ENCODE data around the gene GARS1.
"Not testable (repeated sequence)": the region's sequence is repeated elsewhere in the genome, so short reads cannot be mapped to it uniquely, and the experiment has no call there.

The GARS1 gene

GRCh38 chr7:30557245-30557644 lies 37.4 kb upstream of the GARS1 start:
- Histone ChIP-seq H3K9me3 (ENCODE audit: control insufficient read depth in 1 of 2, low read length in 2 of 2) (no peaks in the 10 kb centered on the region), H3K27ac (ENCODE audit: low read length) (no peak overlapping the region), H3K4me3 (ENCODE audit: low read depth in 1 of 2, low read length in 2 of 2) (no peak overlapping the region), H3K27me3 (ENCODE audit: low read depth, low read length) (no peaks in the 10 kb centered on the region), H3K4me1 (ENCODE audit: control insufficient read depth in 1 of 2, insufficient read depth in 2 of 2, low read length in 2 of 2) (peaks cover 0 to 4% of the 10 kb centered on the region in 2 donors), H3K36me3 (ENCODE audit: control insufficient read depth in 1 of 2, insufficient read depth in 2 of 2, low read length in 2 of 2) (peaks cover 7 to 11% of the 10 kb centered on the region in 2 donors)

- no peak overlapping the region for H3K27ac ChIP-seq (ENCODE audit: low read length)
- peaks cover 0 to 12% of the 10 kb centered on the region in 2 donors for H3K4me1 ChIP-seq (ENCODE audit: control insufficient read depth in 1 of 2, insufficient read depth in 2 of 2, low read length in 2 of 2)
- H3K36me3 ChIP-seq (ENCODE audit: control insufficient read depth in 1 of 2, insufficient read depth in 2 of 2, low read length in 2 of 2): peaks cover 7 to 13% of the 10 kb centered on the region in 2 donors
- no peaks in the 10 kb centered on the region for H3K9me3 ChIP-seq (ENCODE audit: control insufficient read depth in 1 of 2, low read length in 2 of 2)
- H3K27me3 ChIP-seq (ENCODE audit: low read depth, low read length): no peaks in the 10 kb centered on the region
- H3K4me3 ChIP-seq (ENCODE audit: low read depth in 1 of 2, low read length in 2 of 2): no peak overlapping the region
Observed at GRCh38 chr7:30559611-30560010, 35.1 kb upstream of the GARS1 start.

GRCh38 chr7:30561389-30561788 lies 33.3 kb upstream of the GARS1 start:
- Histone ChIP-seq H3K4me1 (ENCODE audit: control insufficient read depth in 1 of 2, insufficient read depth in 2 of 2, low read length in 2 of 2) (peaks cover 0 to 12% of the 10 kb centered on the region in 2 donors), H3K9me3 (ENCODE audit: control insufficient read depth in 1 of 2, low read length in 2 of 2) (no peaks in the 10 kb centered on the region), H3K36me3 (ENCODE audit: control insufficient read depth in 1 of 2, insufficient read depth in 2 of 2, low read length in 2 of 2) (peaks cover 7 to 19% of the 10 kb centered on the region in 2 donors), H3K27me3 (ENCODE audit: low read depth, low read length) (no peaks in the 10 kb centered on the region), H3K27ac (ENCODE audit: low read length) (no peak overlapping the region), H3K4me3 (ENCODE audit: low read depth in 1 of 2, low read length in 2 of 2) (no peak overlapping the region)

- Histone ChIP-seq H3K27ac (ENCODE audit: low read length) (no peak overlapping the region), H3K36me3 (ENCODE audit: control insufficient read depth in 1 of 2, insufficient read depth in 2 of 2, low read length in 2 of 2) (peaks cover 7 to 28% of the 10 kb centered on the region in 2 donors), H3K4me3 (ENCODE audit: low read depth in 1 of 2, low read length in 2 of 2) (no peak overlapping the region), H3K9me3 (ENCODE audit: control insufficient read depth in 1 of 2, low read length in 2 of 2) (no peaks in the 10 kb centered on the region), H3K4me1 (ENCODE audit: control insufficient read depth in 1 of 2, insufficient read depth in 2 of 2, low read length in 2 of 2) (peaks cover 0 to 12% of the 10 kb centered on the region in 2 donors), H3K27me3 (ENCODE audit: low read depth, low read length) (no peaks in the 10 kb centered on the region)
Observed at GRCh38 chr7:30562498-30562897, 32.2 kb upstream of the GARS1 start.

GRCh38 chr7:30562909-30563308 lies 31.8 kb upstream of the GARS1 start:
- Histone ChIP-seq H3K36me3 (ENCODE audit: control insufficient read depth in 1 of 2, insufficient read depth in 2 of 2, low read length in 2 of 2) (peaks cover 7 to 28% of the 10 kb centered on the region in 2 donors), H3K27ac (ENCODE audit: low read length) (no peak overlapping the region), H3K9me3 (ENCODE audit: control insufficient read depth in 1 of 2, low read length in 2 of 2) (no peaks in the 10 kb centered on the region), H3K4me3 (ENCODE audit: low read depth in 1 of 2, low read length in 2 of 2) (no peak overlapping the region), H3K4me1 (ENCODE audit: control insufficient read depth in 1 of 2, insufficient read depth in 2 of 2, low read length in 2 of 2) (peaks cover 0 to 12% of the 10 kb centered on the region in 2 donors), H3K27me3 (ENCODE audit: low read depth, low read length) (no peaks in the 10 kb centered on the region)

DNA sequence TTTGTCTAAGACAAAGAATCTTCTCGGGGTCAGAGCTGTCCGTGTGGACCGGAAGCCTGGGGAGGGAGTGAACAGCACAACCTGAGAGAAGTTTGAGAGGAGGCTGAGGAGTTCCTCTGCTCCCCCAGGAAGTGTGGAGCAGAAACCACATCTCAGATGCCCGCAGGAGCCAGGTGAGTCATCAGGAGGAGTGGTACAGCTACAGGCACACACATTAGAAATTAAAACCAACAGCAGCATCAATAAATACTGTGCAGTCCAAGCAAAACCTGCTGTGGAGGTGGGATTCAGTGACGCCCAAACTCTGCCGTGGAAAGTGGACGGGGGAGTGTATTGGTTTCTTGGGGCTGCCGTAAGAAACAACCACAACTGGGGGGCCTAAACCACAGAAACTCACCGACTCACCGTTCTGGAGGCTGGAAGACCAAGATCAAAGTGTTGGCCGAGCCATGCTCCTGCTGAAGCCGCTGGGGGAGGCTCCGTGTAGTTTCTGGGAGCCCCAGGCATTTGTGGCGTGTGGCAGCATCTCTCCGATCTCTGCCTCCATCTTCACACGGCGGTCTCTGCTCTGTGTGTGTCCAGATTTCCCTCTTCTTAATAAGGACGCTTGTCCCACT lies 31.2 kb upstream of the GARS1 start:
- H3K4me3 ChIP-seq (ENCODE audit: low read depth in 1 of 2, low read length in 2 of 2): no peak overlapping the region
- peaks cover 10 to 29% of the 10 kb centered on the region in 2 donors for H3K36me3 ChIP-seq (ENCODE audit: control insufficient read depth in 1 of 2, insufficient read depth in 2 of 2, low read length in 2 of 2)
- H3K4me1 ChIP-seq (ENCODE audit: control insufficient read depth in 1 of 2, insufficient read depth in 2 of 2, low read length in 2 of 2): peaks cover 0 to 12% of the 10 kb centered on the region in 2 donors
- H3K27ac ChIP-seq (ENCODE audit: low read length): no peak overlapping the region
- H3K9me3 ChIP-seq (ENCODE audit: control insufficient read depth in 1 of 2, low read length in 2 of 2): no peaks in the 10 kb centered on the region
- no peaks in the 10 kb centered on the region for H3K27me3 ChIP-seq (ENCODE audit: low read depth, low read length)

GRCh38 chr7:30564243-30564892 lies 30.3 kb upstream of the GARS1 start:
- H3K9me3 ChIP-seq (ENCODE audit: control insufficient read depth in 1 of 2, low read length in 2 of 2): no peaks in the 10 kb centered on the region
- H3K27me3 ChIP-seq (ENCODE audit: low read depth, low read length): no peaks in the 10 kb centered on the region
- peaks cover 10 to 36% of the 10 kb centered on the region in 2 donors for H3K36me3 ChIP-seq (ENCODE audit: control insufficient read depth in 1 of 2, insufficient read depth in 2 of 2, low read length in 2 of 2)
- H3K27ac ChIP-seq (ENCODE audit: low read length): no peak overlapping the region
- peaks cover 0 to 12% of the 10 kb centered on the region in 2 donors for H3K4me1 ChIP-seq (ENCODE audit: control insufficient read depth in 1 of 2, insufficient read depth in 2 of 2, low read length in 2 of 2)
- H3K4me3 ChIP-seq (ENCODE audit: low read depth in 1 of 2, low read length in 2 of 2): no peak overlapping the region

- Histone ChIP-seq H3K9me3 (ENCODE audit: control insufficient read depth in 1 of 2, low read length in 2 of 2) (peaks cover 0 to 6% of the 10 kb centered on the region in 2 donors), H3K4me3 (ENCODE audit: low read depth in 1 of 2, low read length in 2 of 2) (no peak overlapping the region), H3K27ac (ENCODE audit: low read length) (no peak overlapping the region), H3K27me3 (ENCODE audit: low read depth, low read length) (no peaks in the 10 kb centered on the region), H3K36me3 (ENCODE audit: control insufficient read depth in 1 of 2, insufficient read depth in 2 of 2, low read length in 2 of 2) (peaks cover 7 to 32% of the 10 kb centered on the region in 2 donors), H3K4me1 (ENCODE audit: control insufficient read depth in 1 of 2, insufficient read depth in 2 of 2, low read length in 2 of 2) (peaks cover 0 to 12% of the 10 kb centered on the region in 2 donors)
Observed at GRCh38 chr7:30566596-30566995, 28.1 kb upstream of the GARS1 start.

- Histone ChIP-seq H3K36me3 (ENCODE audit: control insufficient read depth in 1 of 2, insufficient read depth in 2 of 2, low read length in 2 of 2) (peaks cover 4 to 32% of the 10 kb centered on the region in 2 donors), H3K4me1 (ENCODE audit: control insufficient read depth in 1 of 2, insufficient read depth in 2 of 2, low read length in 2 of 2) (peaks cover 0 to 9% of the 10 kb centered on the region in 2 donors), H3K27ac (ENCODE audit: low read length) (no peak overlapping the region), H3K4me3 (ENCODE audit: low read depth in 1 of 2, low read length in 2 of 2) (no peak overlapping the region), H3K9me3 (ENCODE audit: control insufficient read depth in 1 of 2, low read length in 2 of 2) (peaks cover 0 to 6% of the 10 kb centered on the region in 2 donors), H3K27me3 (ENCODE audit: low read depth, low read length) (no peaks in the 10 kb centered on the region)
Observed at GRCh38 chr7:30567081-30567480, 27.6 kb upstream of the GARS1 start.

DNA sequence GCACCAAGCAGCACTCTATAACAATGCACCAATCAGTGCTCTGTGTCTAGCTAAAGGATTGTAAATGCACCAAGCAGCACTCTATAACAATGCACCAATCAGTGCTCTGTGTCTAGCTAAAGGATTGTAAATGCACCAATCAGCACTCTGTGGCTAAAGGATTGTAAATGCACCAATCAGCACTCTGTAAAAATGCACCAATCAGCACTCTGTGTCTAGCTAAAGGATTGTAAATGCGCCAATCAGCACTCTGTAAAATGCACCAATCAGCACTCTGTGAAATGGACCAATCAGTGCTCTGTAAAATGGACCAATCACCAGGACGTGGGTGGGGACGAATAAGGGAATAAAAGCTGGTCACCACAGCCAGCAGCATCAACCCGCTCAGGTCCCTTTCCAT lies 24.4 kb upstream of the GARS1 start:
- H3K27me3 ChIP-seq (ENCODE audit: low read depth, low read length); H3K4me3 ChIP-seq (ENCODE audit: low read depth in 1 of 2, low read length in 2 of 2); H3K27ac ChIP-seq (ENCODE audit: low read length); H3K4me1 ChIP-seq (ENCODE audit: control insufficient read depth in 1 of 2, insufficient read depth in 2 of 2, low read length in 2 of 2); H3K9me3 ChIP-seq (ENCODE audit: control insufficient read depth in 1 of 2, low read length in 2 of 2): not testable (repeated sequence)
- H3K36me3 ChIP-seq (ENCODE audit: control insufficient read depth in 1 of 2, insufficient read depth in 2 of 2, low read length in 2 of 2): peaks cover 13 to 44% of the 10 kb centered on the region in 2 donors

GRCh38 chr7:30572212-30572841 lies 22.4 kb upstream of the GARS1 start:
- Histone ChIP-seq H3K4me3 (ENCODE audit: low read depth in 1 of 2, low read length in 2 of 2) (no peak overlapping the region), H3K4me1 (ENCODE audit: control insufficient read depth in 1 of 2, insufficient read depth in 2 of 2, low read length in 2 of 2) (no peaks in the 10 kb centered on the region), H3K27me3 (ENCODE audit: low read depth, low read length) (no peaks in the 10 kb centered on the region), H3K9me3 (ENCODE audit: control insufficient read depth in 1 of 2, low read length in 2 of 2) (peaks cover 0 to 6% of the 10 kb centered on the region in 2 donors), H3K36me3 (ENCODE audit: control insufficient read depth in 1 of 2, insufficient read depth in 2 of 2, low read length in 2 of 2) (peaks cover 17 to 28% of the 10 kb centered on the region in 2 donors), H3K27ac (ENCODE audit: low read length) (no peak overlapping the region)
